CD4-positive, alpha-beta T cell treated with Interleukin-21 for 1 hour (primary cell): Measurements from ENCODE around the gene DCLRE1A.

Experiments
- DNase-seq: peaks from one replicate; pipeline ENCODE4 v3.0.0-alpha.2; 2020

DCLRE1A gene

DNA sequence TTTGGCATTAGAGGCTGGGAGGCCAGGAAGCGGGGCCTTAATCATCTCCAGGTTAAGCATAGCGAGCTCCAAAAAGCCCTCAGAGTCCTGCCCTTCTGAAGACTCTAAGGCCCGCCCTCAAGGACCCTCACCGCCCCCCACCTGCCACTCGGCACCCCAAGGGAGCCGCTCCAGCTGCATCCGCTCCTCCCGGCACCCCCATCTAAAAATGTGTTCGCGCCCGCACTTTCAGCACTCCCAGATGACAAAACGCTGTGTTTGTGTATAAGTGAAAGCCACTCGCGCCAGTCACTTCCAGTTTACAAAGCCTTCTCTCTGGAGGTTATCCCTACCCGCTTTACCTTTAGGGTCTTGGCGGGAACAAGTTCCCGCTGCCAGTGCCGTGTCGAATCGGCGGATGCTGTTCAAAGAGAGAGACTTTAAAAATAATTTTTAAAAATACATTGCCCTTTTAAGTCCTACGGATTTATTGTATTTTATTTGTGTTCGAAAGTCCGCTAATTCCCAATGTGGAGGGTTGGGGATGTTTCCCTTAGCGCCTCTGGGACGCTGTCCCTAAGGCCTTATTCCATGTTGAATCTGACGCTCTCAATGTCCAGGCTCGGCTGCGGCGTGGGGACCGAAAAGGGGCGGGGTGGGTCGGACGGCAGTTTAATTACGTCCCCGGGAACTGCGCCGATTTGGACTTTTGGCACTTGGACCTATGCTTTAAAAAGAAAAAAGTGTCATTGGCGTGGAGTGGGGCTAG is at the start of gene DCLRE1A, which contains the start of gene NHLRC2:
TSS of gene DCLRE1A (minus strand) at position 70 of the 748 bp plus-strand sequence. CDS start 900 bp downstream, outside the sequence.
TSS of gene NHLRC2 (plus strand) at position 649 of the 748 bp plus-strand sequence. CDS start 212 bp downstream, outside the sequence.
- peak; percentile 69 for DNase-seq

DNA sequence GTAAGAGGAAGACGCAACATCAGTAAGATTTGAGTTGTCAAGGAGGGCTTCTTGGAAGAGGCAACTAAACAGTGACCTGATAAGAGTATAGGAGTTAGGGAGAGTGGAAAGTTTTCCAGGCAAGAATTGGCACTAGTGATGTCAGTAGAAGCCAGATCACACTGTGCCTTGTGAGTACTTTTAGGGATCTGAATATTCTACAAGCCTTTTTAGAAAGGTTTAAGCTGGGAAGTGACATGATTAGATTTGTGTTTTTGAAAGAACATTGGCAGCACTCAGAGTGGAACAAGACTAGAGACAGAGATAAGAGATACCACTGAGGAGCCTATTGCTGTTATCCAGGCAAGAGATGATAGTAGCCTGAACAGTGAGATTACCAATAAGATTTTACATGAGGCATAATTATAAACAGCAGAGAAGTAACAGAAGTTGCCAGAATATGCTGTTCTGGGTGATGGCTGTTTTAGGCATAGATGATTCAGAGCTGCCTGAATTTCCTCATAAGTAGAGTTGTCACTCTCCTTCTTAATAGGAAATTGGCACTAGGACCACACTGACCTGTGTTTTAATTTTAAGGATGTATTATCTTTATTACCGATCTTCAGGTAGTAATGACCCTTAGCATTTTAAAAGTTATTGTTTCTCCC is 46.2 kb upstream of the DCLRE1A start:
- no peak for DNase-seq

DNA sequence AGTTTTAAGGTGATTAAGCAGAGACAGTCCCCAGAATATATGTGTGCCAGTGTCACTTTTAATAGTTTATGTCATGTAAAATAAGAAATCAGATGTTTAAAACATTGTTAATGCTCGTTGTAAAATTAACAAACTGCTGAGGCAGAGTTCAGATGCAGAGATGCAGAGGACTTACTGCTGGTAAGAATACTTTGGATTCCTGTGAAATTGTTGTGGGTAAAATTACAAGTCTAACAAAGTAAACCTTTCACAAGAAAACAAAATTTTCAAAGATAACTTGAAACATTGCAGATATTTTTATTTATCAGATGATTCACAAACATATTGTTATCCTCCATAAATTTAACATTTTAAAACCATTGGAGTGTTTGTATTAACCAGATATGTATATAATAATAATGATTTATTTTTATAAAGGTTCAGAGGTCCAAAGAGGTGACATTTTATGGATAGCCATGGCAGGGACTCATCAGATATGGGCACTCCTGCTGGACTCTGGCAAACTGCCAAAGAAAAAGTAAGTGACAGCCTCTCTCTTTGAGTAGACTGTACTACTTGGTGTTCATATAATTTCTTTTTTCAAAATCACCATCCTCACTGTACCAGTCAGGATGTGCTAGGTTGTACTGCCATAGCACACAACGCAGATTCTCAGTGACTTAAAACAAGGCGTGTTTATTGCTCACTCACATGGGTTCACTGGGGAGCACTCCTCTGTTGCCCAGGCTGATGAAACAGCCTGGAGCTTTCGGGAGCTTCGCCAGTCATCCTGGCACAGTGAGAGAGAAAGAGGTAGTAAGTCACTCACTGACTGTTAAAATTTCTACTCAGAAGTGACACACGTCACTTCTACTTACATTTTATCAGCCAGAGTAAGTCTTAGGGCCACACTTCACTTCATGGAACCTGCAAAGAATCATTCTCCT is 44.1 kb upstream of the DCLRE1A start:
- no peak for DNase-seq

DNA sequence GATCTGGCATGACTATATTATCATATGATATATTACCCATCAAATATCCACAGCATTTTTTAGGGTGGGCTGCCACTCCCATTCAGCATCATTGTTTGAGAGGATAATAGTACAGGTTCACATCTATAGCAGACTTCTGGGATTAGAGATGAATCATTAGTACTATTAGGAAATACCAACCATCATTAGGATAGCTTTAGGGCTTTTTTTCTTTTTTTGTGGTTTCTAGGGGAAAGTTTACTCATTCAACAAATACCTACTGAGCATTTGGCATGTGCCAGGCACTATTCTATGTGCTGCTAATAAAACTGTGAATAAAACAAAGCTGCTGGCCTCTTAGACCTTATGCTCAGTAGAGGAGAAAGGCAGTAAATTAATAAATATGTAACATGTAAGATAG is 41.1 kb upstream of the DCLRE1A start:
- no peak for DNase-seq

DNA sequence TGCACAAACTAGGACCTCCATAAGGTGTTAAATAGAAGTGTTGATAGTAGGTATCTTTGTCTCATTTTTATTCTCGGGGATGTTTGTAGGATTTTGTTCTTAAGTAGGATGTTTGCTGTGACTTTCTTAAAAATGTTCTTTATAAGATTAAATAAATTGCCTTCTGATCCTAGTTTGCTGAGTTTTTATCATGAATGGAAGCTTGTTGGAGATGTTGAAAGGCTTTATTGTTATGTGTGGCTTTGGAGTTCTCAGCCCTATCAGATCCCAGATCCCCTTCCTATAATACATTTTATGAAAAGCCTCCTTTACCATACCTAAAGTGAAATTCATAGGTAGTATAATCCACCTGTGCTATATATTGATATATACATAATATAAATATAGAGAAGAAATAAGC is 40.7 kb upstream of the DCLRE1A start:
- DNase-seq = no peak

DNA sequence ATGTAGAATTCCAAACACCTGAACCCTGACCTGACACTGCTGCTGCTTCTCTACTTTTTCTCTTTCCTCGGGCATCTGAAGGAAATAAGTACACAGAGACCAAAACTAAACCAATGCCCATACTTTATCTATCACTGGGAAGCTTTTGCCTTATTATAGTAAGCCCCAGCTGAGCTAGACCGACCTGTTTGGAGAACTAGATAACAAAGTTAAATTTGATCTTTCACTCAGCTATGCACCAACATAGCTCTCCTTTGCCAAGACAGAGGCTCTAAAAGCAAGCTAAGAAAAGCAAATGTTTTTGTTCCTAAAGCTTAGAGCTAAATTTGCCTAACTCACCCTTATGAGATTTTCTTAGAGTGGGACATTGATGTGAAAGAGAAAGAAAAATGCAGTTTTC is 39.7 kb upstream of the DCLRE1A start:
- no peak for DNase-seq

DNA sequence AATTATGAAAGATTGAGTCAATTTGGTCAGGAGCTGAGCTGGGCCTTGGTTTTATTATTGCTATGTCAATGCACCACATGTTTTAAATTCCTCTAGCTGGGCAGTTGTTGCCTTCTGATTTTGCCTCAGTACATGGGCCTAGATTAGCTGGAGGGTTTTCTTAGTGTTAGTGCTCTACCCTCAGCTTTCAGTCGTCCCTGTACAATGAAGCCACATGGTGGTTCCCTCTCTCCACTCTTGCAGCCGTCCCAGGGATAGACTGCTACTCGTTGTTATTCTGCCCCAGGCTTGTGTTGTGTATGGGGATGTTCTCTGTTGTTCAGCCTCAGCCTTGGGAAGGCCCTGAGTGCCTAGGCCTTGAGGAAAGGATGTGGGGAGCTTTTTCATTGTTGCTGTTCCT is 37.6 kb upstream of the DCLRE1A start:
- DNase-seq = no peak

DNA sequence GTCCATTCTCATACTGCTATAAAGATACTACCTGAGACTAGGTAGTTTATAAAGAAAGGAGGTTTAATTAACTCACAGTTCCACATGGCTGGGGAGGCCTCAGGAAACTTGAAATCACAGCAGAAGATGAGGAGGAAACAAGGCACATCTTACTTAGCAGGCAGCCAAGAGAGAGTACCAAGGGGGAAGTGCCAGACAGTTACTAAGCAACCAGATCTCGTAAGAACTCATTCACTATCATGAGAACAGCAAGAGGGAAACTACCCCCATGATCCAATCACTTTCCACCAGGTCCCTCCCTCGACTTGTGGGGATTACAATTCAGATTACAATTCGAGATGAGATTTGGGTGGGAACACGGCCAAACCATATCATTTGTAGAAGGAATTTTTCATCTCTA is 36.9 kb upstream of the DCLRE1A start:
- DNase-seq = no peak

DNA sequence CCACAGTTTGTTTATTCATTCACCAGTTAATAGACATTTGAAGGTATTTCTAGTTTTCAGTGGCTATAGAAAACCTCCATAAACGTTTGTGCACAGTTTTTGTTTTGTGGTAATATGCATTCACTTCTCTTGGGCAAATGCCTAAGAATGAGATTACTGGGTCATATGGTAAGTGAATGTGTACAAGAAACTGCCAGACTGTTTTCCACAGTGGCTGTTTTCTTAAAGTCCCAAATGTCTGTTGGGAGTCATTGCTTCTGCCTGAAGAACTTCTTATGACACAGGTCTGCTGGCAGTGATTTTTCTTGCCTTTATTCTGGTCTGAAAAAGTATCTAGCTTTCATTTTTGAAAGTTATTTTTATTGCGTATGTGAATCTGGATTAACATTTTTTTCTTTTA is 36.0 kb upstream of the DCLRE1A start:
- DNase-seq = no peak

DNA sequence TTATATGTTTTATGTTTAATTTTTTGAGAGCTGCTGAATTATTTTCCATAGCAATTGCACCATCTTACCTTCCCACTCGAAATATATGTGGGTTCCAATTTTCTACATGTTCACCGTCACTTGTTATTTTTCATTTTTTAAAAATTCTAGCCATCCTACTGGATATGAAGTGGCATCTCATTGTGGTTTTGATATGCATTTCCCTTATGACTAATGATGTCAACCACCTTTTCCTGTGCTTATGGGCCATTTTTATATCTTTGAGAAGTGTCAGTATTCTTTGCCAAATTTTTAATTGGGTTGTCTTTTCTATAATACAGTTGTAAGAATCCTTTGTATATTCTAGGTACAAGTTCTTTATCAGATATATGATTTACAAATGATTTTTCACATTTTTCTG is 28.4 kb upstream of the DCLRE1A start:
- no peak for DNase-seq

DNA sequence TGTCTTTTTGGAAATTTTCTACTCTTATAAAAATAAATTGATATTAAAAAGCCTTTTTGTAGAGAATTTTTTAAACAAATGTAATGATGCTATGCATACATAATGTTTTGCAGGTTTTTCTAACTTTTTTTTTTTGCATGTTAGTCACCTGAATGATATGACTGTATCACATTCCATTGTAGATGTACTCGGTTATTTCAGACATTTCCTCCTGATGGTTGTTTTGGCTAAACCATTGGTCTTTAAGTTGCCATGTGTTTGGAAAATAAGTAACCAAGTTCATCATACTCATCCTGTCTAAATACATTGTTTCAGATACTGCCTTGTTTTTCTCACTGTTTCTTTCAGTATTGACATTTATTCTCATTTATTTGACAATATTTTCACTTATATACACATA is 26.4 kb upstream of the DCLRE1A start:
- DNase-seq = no peak

DNA sequence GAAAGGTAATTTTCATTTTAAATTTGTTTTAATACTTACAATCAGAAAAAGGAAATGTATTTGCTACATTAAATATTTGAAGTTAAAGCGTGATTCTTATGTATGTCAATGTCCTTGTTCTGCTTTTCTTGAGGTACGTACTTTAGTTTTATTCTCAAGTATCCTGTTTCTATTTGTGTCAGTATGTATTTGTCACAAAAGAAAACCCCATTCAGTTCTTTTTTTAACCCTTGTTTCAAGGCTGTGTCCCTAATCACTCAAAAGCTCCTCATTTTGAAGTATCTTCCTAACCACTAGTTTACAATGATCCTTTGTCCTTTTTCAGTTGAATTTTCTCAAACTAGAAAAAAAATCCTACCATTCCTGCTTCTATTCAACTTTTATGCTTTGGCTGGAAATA is 25.8 kb upstream of the DCLRE1A start:
- DNase-seq = no peak

DNA sequence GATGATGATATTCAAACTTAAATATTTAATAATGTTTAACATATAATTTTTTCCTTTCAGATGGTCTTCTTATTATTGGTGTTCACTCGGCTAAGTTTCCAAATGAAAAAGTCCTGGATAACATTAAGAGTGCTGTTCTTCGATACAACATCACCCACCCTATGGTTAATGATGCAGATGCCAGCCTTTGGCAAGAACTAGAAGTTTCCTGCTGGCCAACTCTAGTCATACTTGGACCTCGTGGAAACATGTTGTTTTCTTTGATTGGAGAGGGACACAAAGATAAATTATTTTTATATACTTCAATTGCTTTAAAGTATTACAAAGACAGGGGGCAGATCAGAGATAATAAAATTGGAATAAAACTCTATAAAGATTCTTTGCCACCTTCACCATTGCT is 22.6 kb upstream of the DCLRE1A start:
- DNase-seq = no peak

DNA sequence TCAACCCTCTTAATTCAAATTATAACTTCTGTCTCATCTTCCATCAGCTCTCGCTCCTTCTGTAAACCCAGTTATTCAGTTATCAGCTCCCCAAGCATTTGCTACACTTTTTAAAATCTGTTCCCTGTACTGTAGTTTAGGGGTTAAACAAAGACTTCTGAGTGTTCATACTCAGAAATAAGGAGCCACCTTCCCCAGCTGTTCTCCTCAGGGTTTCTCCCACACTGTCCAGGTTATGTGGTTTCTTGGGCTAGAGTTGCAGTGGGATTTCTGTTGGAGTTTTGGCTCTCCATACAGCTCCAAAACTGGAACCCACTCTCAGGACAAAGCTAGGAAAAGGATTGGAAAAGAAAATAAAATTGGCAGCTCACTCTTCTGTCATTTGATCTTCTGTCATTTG is 21.3 kb upstream of the DCLRE1A start:
- no peak for DNase-seq

DNA sequence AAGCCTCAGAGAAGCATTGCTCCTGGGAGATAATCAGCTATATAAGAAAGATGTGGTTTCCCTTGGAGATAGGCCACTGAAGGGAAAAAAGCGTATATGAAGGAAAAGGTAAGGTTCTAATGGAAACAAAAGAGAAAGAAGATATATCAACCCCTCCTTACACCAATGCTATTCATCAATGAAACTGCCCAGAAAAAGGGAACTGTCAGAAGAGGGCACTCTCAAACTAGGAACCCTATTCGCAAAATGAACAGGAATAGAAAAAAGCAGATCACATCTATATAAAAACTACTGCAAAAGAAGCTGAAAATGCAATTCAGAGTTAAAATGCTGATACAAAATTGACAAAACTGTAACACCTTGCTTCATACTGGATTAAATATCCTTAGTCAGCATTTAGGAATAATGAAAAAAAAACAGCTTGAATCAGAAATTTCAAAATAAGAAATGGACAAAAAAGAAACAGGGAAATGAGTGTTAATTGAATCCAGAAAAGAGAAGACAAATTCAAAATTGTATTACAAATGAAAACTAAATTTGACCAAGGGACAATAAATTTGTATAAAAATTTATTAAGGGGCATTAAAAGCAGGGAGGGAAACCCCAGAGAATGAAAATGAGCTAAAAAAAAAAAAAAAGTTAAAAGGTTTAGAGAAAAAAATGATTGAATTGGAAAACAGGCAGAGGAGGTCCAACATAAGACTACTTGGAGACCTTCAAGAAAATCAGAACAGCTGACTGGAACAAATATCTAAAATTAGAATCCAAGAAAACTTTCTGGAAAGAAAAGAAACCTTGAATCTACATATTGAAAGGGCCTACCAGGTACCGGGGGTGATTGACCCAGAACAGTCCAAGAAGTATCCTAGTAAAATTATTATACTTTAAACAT is 18.5 kb upstream of the DCLRE1A start:
- no peak for DNase-seq

DNA sequence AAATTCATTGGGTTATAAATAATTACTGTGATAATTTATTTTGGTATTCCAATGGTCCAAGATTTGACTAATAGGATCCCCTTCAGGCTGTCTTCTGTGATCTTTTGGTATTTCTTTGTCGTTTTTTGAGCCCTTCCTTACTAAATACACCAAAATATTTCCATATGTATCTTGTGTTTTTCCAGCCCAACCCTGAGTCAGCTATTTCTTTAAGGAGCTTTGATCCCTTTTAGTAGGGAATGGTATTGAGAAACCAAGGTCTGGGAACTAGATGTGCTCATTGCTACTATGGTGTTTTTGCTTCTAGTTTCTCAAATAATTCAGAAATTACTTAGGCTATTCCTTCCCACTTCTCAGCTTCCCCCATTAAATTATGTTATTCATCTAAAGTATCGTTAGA is 15.9 kb upstream of the DCLRE1A start:
- no peak for DNase-seq

DNA sequence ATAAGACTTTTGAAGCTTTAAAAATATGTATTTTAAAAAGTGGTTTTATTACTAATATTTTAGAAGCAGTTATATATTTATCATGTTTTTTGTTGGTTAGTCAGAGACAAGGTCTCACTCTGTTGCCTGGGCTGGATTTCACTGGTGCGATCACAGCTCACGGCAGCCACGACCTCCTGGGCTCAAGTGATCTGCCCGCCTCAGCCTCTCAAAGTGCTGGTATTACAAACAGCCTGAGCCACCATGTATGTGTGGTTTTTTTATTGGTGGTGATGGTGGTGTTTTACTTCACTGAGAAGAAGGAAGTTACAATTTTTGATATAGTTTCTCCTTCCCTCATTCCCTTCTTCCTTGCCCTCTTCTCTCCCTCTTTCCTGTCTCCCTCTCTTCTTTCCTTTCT is 14.0 kb upstream of the DCLRE1A start:
- no peak for DNase-seq

DNA sequence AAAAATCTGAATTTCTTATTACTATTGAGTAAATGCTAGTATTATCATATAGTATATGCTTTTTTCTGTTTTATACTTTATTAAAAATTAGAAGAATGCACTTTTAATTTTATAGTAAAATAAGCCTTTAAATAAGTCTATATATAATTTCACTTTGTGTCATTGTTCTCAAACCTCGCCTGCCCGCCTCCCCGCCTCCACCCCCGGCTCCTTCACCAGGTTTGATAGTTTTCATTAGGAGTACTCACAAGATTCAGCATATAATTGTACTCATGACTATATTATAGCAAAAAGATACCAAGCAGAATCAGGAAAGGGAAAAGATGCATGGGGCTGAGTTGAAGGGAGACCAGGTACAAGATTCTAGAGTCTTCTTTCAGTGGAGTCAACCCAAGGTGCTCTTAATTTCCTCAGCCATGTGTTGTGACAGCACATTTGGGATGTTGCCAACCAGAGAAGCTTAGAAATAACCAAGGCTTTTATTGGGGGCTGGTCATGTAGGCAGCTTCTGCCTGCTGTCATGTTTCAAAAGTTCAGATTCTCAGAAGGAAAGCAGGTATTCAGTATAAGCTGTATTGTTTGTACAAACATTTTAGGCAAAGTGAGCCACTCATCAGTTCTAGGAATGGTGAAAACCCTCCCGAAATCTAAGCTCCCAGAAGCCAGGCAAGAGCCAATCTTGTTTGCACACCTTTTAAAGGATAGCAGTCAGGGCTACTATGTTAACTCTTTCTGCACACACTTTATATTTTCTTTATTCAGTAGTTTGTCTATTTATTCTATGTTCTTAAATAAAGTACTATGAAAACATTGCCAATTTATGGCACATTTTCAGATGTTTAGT is 12.9 kb upstream of the DCLRE1A start:
- DNase-seq = no peak

DNA sequence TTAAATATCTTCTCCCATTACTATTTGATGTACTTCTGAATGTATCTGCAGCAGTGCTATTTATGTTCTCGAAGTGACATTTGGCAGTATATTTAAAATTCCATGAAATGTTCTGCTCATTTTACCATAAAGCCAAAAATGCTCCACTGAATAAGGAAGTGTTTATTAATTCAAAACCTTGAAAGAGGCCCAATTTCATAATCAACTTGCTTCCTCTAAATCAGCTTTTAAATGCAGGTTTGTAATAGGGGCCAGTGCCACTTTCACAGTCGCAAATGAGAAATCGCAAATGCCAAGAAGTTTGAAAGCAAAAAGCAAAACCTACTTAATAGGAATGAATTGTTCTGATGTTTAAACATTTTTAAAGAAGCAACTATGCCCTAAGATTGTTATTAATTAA is 12.0 kb upstream of the DCLRE1A start:
- no peak for DNase-seq

DNA sequence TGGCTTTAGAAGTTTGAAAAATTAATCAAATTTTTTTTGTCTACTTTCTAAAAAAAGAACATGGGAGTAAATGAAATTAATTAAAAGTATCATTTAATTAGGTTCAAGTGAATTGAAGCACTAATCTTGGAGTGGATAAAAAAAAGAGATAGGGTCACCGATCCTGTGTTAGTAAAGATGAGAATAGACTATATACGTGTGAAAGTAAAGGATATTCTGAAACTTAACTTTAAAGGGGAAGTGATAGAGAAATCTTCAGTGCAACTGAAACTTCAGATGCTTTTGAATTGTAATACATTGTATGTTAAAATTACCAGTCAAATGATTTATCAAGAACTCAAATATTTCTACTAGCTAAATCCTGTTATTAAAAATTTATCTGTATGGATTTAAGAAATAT is 5.4 kb upstream of the DCLRE1A start:
- DNase-seq = no peak

DNA sequence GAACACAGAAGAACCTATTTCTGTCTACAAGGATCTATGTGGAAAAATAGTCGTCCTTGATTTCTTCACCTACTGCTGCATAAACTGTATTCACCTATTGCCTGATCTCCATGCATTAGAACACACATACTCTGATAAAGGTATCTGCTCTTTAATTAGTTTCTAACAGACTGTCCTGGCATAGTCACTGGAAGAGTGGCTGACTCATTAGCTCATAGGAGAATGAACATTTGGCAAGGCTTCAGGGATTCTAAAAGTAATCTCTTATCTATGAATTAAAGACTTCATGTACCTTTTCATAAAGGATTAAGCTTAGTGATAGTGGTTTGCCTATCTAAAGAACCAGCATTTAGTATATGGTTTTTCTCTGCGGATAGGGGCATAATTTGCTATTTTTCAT is 4.7 kb upstream of the DCLRE1A start:
- no peak for DNase-seq

DNA sequence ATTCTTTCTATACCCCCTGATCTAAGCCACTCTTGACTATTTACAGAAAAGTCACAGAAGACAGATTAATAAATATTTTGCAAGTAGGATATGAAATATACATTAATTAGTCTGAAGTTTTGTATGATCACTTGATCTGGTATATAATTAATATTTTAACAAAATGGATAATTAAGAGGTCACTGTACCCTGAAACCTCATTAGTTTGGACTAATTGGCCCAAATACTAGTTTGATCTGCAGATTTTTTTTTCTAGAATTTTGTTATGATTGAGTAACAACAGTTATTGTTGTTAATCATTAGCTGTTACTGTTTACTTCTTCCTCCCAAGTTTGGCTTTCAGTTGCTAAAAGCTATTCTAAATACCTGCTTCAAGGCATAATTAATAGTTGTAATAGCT is 3.3 kb upstream of the DCLRE1A start:
- DNase-seq = no peak
